Measurements from ENCODE around the gene CCDC15.

- no peak for TF ChIP-seq CTCF (IDR thresholded peaks at IDR 0.05)
- TF ChIP-seq POLR2A (IDR thresholded peaks at IDR 0.05) = no peak
These were observed 29.9 kb downstream of the CCDC15 start for GRCh38 chr11:124983674-124984511.

All from body of pancreas (tissue), 4 donors.